Thyroid gland (tissue), 4 donors: ENCODE data around the gene PEX10. TPM values are rescaled to one million over a fixed set of nuclear protein-coding genes. Genes with fewer than 3 reads are reported as not detected.

Source experiments
- DNase-seq, 2 donors: peaks; one replicate each; pipeline ENCODE4 v3.0.0-alpha.2; 2019
- H3K27ac ChIP-seq, 3 donors: fragments of 200-600 bp; sonication (generic); 1 replicate in 2 of 3; 2 replicates in 1 of 3; pipeline ENCODE4 v1.5.1; 2016 to 2019; ENCODE audit warnings: mild to moderate bottlenecking in 1 of 3, moderate library complexity in 1 of 3
- H3K27me3 ChIP-seq: fragments of 200-600 bp; sonication (generic); one replicate; pipeline ENCODE4 v1.5.1; 2019
- H3K36me3 ChIP-seq, 2 donors: fragments of 200-600 bp; sonication (generic); one replicate each; pipeline ENCODE4 v1.5.1; 2016 to 2019
- H3K4me1 ChIP-seq, 2 donors: fragments of 200-600 bp; sonication (generic); one replicate each; pipeline ENCODE4 v1.5.1; 2017 to 2019
- H3K4me3 ChIP-seq, 3 donors: fragments of 200-600 bp; sonication (generic); replicated peaks in 1 of 3; 1 replicate in 2 of 3; 2 replicates in 1 of 3; pipeline ENCODE4 v1.5.1; 2016; ENCODE audit warnings: mild to moderate bottlenecking in 1 of 3
- H3K9me3 ChIP-seq: fragments of 200-600 bp; sonication (generic); one replicate; pipeline ENCODE4 v1.5.1; 2017
- POLR2A ChIP-seq, 2 donors: fragments of 450-650 bp; IDR thresholded peaks; one replicate each; pipeline ENCODE4 v1.6.1; 2017; ENCODE audit warnings: antibody characterized with exemption in 2 of 2, mild to moderate bottlenecking in 2 of 2, moderate library complexity in 1 of 2
- WGBS, 2 donors: methylation state at CpG; one replicate each; pipeline ENCODE4 v1.1.5; 2017; 5-methylcytosine and 5-hydroxymethylcytosine counted together
- intact Hi-C: fragments of 100-400 bp; cut with DNase I; formaldehyde crosslinking; loops from one replicate; pipeline ENCODE4 v1.15.1; 2023
- total RNA-seq, 4 donors: library from RNA; depleted of rRNA; stranded (reverse); fragments of >200 nt; gene quantifications; one replicate each; pipeline ENCODE4 v1.2.3, GENCODE V29; 2016
- TF ChIP-seq, protein P1 (sequence below), 6 experiments: fragments of 200-600 bp in 3 of 6; fragments of 450-650 bp in 3 of 6; sonication (generic) in 3 of 6; IDR thresholded peaks; one replicate each; pipeline ENCODE4 v1.5.1; 2016 to 2019; ENCODE audit warnings: antibody characterized with exemption in 6 of 6, mild to moderate bottlenecking in 2 of 6, inconsistent platforms in 1 of 6, moderate library complexity in 1 of 6

Gene PEX10
- total RNA-seq, 4 donors from 2014 or later: 25.0 to 35.2 (median 33.5) TPM

- TF ChIP-seq, protein P1, sequence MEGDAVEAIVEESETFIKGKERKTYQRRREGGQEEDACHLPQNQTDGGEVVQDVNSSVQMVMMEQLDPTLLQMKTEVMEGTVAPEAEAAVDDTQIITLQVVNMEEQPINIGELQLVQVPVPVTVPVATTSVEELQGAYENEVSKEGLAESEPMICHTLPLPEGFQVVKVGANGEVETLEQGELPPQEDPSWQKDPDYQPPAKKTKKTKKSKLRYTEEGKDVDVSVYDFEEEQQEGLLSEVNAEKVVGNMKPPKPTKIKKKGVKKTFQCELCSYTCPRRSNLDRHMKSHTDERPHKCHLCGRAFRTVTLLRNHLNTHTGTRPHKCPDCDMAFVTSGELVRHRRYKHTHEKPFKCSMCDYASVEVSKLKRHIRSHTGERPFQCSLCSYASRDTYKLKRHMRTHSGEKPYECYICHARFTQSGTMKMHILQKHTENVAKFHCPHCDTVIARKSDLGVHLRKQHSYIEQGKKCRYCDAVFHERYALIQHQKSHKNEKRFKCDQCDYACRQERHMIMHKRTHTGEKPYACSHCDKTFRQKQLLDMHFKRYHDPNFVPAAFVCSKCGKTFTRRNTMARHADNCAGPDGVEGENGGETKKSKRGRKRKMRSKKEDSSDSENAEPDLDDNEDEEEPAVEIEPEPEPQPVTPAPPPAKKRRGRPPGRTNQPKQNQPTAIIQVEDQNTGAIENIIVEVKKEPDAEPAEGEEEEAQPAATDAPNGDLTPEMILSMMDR (IDR thresholded peaks at IDR 0.05): no peak
- TF ChIP-seq POLR2A (IDR thresholded peaks at IDR 0.05): no peak
- Histone ChIP-seq H3K9me3 (no peaks in the 10 kb centered on the region), H3K27ac (no peak overlapping the region), H3K27me3 (no peaks in the 10 kb centered on the region), H3K36me3 (no peaks in the 10 kb centered on the region), H3K4me3 (no peak overlapping the region), H3K4me1 (peaks cover 18 to 39% of the 10 kb centered on the region in 2 donors)
- intact Hi-C loops: loop anchor here (2.0 to 5.0 kb wide), 2 partner anchors 131 to 231 kb away; no protein-coding TSS in a partner anchor
- 40 to 63% methylated on average over 5 to 11 of the region's 19 CpGs for WGBS, 2 donors
- peak in 1 of 2 donors; percentile 46 for DNase-seq
Observed at GRCh38 chr1:2415801-2416208, 3.4 kb upstream of the PEX10 start.

- no peak for DNase-seq
- Histone ChIP-seq H3K36me3 (no peaks in the 10 kb centered on the region), H3K9me3 (no peaks in the 10 kb centered on the region), H3K4me3 (no peak overlapping the region), H3K27ac (no peak overlapping the region), H3K27me3 (no peaks in the 10 kb centered on the region), H3K4me1 (peaks cover 18 to 39% of the 10 kb centered on the region in 2 donors)
- no peak for TF ChIP-seq POLR2A (IDR thresholded peaks at IDR 0.05)
- TF ChIP-seq, protein P1 (IDR thresholded peaks at IDR 0.05): no peak
- 61 to 88% methylated on average over 9 to 11 of the region's 11 CpGs for WGBS, 2 donors
- intact Hi-C loops: loop anchor here (2.0 to 5.0 kb wide), 2 partner anchors 131 to 232 kb away; no protein-coding TSS in a partner anchor
Observed at GRCh38 chr1:2415337-2415736, 3.0 kb upstream of the PEX10 start.

DNA sequence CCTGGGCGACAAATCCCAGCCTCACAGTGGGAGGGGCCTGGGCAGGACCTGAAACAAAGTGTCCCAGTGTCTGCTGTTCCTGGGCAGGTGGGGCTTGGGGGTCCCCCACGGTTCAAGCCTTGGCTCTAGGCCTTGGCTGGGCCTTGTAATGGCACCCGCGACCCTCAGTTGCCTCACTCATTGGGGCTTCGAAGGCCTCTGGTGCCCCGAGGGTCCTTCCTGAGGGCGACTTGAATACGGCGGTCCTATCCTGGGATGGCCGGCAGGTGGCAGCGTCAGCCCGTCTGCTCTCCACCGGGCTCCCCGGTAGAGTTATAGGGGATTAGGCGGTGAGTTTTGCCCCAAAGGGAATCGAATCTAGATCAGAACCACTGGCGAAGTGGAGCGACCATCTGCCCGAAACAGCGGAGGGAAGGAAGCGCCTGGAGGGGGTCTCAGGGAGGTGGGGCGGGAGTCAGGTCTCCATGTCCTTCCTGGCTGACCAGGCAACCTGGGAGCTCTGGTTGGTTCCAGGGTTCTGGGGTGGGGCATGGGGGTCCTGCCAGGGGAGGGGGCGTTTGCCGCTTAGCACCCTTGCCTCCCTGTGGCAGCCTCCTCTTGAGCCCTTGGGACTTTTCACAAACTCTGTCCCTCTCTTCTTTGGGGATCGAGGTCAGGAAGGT is 2.1 kb upstream of the PEX10 start:
- intact Hi-C loops: loop anchor here (2.0 kb wide), 1 partner anchor 132 kb away; no protein-coding TSS in a partner anchor
- H3K36me3 ChIP-seq: no peaks in the 10 kb centered on the region
- H3K27ac ChIP-seq: no peak overlapping the region
- DNase-seq: peak; percentile 68 to 74
- peaks cover 18 to 39% of the 10 kb centered on the region in 2 donors for H3K4me1 ChIP-seq
- no peak overlapping the region for H3K4me3 ChIP-seq
- TF ChIP-seq POLR2A (IDR thresholded peaks at IDR 0.05): no peak
- TF ChIP-seq, protein P1 (IDR thresholded peaks at IDR 0.05): peak; percentile 81 to 95 (median 92)
- H3K9me3 ChIP-seq: no peaks in the 10 kb centered on the region
- no peaks in the 10 kb centered on the region for H3K27me3 ChIP-seq
- WGBS, 2 donors: 3 to 4% methylated on average over 21 to 23 of the region's 25 CpGs

DNA sequence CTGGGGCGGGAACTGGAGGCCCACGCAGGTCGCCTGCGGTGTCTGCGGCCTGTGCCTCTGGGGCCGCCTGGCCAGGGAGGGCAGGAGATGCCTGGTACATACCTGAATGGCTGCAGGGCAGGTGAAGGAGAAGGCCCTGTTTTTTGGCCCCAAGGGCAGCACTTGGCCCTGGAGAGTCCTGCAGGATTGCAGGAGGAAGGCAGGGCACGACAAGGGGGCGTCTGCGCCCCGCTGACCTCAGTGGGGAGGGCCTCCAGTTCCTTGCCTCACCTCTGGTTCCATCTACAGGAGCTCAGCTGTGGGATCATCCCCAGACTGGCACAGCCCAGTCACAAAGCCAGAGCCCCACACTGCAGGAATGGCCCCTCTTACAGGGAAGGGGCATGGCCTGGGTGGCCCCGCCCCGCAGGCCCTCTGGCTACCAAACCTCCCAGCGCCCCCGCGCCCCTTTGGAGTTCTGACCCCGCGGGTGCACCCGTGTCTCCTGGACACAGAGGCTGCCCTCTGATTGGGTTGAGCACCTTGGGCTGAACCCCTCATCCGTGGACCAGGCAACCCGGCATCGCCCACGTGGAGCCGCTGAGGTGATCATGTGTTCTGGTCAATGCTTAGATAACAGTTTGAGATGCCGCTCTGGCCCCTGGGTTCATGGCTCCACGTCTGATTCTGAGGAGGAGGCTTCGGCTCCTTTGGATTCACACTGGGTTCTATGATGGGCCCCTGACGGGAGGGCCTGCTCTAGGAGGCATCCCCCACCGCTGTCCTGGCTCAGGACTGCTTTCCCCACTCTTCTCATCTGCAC is 1.3 kb upstream of the PEX10 start:
- intact Hi-C loops: loop anchor here (2.0 kb wide), 1 partner anchor 133 kb away; no protein-coding TSS in a partner anchor
- WGBS, 2 donors: 38 to 58% methylated on average over 6 to 14 of the region's 28 CpGs
- peak overlapping the region in 1 of 3 donors; percentile 85 for H3K4me3 ChIP-seq

More for the DNA sequence above, 1.3 kb upstream of the PEX10 start:
- Histone ChIP-seq H3K27me3 (no peaks in the 10 kb centered on the region), H3K9me3 (no peaks in the 10 kb centered on the region), H3K4me1 (peaks cover 18 to 39% of the 10 kb centered on the region in 2 donors), H3K27ac (peak overlapping the region in 1 of 3 donors; percentile 57), H3K36me3 (no peaks in the 10 kb centered on the region)
- no peak for TF ChIP-seq POLR2A (IDR thresholded peaks at IDR 0.05)
- TF ChIP-seq, protein P1 (IDR thresholded peaks at IDR 0.05): no peak
- peak in 1 of 2 donors; percentile 29 for DNase-seq
